ENCODE data around the gene SLC6A11.

Gene SLC6A11

DNA sequence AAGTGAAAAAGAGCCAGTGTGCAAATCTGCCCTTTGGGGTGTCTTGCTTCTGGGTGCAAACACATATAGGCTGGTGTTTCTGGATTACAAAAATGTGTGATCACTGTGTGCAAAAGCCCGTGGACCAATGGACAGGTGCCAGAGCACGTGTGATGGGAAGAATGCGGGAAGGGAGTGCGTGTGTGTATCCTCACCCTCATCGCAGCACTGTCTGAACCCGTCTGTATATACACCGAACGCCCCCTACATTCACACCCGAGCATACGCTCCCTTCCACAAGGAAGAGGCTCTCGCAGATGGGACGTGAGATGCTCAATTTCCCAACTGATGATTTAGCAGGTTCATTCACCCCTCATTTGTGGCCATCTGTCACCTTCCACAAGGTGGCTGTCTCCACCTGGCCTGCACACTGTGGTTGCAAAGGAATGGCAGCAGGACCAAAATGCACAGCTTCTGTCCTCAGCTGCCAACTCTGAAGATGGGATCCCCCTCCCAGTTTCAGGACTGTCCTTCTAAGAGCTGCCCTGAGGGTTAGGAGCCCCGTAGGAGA is 157.1 kb downstream of the SLC6A11 start:
- TF ChIP-seq, protein P1, sequence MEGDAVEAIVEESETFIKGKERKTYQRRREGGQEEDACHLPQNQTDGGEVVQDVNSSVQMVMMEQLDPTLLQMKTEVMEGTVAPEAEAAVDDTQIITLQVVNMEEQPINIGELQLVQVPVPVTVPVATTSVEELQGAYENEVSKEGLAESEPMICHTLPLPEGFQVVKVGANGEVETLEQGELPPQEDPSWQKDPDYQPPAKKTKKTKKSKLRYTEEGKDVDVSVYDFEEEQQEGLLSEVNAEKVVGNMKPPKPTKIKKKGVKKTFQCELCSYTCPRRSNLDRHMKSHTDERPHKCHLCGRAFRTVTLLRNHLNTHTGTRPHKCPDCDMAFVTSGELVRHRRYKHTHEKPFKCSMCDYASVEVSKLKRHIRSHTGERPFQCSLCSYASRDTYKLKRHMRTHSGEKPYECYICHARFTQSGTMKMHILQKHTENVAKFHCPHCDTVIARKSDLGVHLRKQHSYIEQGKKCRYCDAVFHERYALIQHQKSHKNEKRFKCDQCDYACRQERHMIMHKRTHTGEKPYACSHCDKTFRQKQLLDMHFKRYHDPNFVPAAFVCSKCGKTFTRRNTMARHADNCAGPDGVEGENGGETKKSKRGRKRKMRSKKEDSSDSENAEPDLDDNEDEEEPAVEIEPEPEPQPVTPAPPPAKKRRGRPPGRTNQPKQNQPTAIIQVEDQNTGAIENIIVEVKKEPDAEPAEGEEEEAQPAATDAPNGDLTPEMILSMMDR (IDR thresholded peaks at IDR 0.05; ENCODE audit: low read depth, low read length): 0 out of 2 replicates have a peak, but pooled peaks have one; percentile 37
- Histone ChIP-seq H3K4me3 (ENCODE audit: low read depth, low read length) (no peak overlapping the region), H3K27ac (no peak overlapping the region), H3K9me3 (ENCODE audit: severe bottlenecking) (no peaks in the 10 kb centered on the region), H3K36me3 (no peaks in the 10 kb centered on the region), H3K27me3 (ENCODE audit: insufficient read depth, low read depth, severe bottlenecking) (no peaks in the 10 kb centered on the region)
- no peak for DNase-seq

DNA sequence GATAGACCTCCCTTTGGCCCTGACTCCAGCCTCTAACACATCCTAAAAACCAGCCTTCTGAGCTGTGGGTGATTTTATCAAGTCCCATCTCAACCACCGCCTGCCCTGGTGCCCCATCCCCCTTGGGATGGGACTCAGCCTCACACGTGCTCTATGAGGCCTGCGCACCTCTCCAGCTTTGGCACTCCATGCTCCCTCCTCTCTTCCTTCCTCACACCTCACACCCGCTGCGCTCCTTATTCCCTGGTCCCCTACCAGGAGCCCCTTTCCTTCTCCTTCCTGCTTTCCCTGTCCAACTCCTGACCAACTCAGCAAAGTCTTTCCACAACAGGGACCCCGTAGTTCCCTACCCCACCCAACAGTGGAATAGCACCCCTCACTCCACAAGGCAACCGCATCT is 158.1 kb downstream of the SLC6A11 start:
- Histone ChIP-seq H3K27ac (no peak overlapping the region), H3K27me3 (ENCODE audit: insufficient read depth, low read depth, severe bottlenecking) (no peaks in the 10 kb centered on the region), H3K4me3 (ENCODE audit: low read depth, low read length) (no peak overlapping the region), H3K36me3 (no peaks in the 10 kb centered on the region), H3K9me3 (ENCODE audit: severe bottlenecking) (no peaks in the 10 kb centered on the region)
- DNase-seq: no peak
- TF ChIP-seq, protein P1 (IDR thresholded peaks at IDR 0.05; ENCODE audit: low read depth, low read length): no peak

DNA sequence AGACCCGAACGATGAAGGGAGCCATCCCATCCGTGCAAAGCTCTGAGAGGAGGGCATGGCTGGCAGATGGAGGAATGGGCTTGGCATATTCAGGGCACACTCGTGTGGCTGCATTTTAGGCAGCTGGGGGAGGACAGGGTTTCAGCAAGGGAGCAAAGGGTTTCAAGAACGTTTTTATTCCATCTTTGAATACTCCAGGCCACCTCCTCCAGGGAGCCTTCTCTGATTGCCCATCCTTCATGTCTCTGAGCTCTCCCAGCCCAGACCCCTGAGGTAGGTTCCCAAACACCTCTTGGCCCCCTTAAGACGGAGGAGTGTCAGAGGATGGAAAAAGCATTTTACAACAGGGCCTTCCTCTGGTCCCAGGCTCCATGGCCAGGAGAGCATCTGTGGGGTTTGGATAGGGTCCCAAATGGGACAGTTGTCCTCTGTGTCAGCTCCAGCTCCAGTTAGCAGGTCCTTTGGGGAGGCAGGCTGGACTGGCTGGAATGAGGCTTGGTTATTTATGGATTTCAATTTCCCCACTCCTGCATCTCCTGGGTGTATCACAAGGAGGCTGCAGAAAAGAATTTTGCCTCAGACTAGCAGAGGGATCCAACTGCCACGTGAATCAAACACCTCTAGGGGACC is 158.8 kb downstream of the SLC6A11 start:
- TF ChIP-seq, protein P1 (IDR thresholded peaks at IDR 0.05; ENCODE audit: low read depth, low read length): no peak
- Histone ChIP-seq H3K27ac (no peak overlapping the region), H3K4me3 (ENCODE audit: low read depth, low read length) (no peak overlapping the region), H3K27me3 (ENCODE audit: insufficient read depth, low read depth, severe bottlenecking) (no peaks in the 10 kb centered on the region), H3K9me3 (ENCODE audit: severe bottlenecking) (no peaks in the 10 kb centered on the region), H3K36me3 (no peaks in the 10 kb centered on the region)
- DNase-seq: no peak

DNA sequence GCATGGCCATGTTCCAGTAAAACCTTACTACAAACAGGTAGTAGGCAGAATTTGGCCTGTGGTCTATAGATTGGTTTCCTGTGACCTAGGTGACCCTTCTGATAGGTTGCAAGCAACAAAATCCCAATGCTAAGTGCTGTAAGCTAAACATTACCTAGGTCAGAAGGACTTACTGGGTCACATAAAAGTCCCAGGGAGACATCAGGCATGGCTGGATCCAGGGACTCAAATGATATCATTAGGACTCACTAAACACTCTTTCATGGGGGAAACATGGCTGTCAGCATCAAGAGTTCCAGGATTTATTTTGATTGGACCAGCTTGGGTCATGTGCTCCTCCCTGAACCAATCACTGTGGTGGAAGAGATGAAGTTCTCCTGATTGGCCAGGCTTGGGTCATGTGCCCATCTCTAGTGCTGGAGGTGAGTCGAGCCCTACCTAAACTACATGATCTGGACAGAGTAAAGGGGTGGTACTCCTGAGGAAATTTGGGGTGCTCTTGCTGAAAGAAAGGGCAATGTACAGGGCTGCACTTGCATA is 159.7 kb downstream of the SLC6A11 start:
- TF ChIP-seq, protein P1 (IDR thresholded peaks at IDR 0.05; ENCODE audit: low read depth, low read length): no peak
- Histone ChIP-seq H3K27ac (no peak overlapping the region), H3K4me3 (ENCODE audit: low read depth, low read length) (no peak overlapping the region), H3K27me3 (ENCODE audit: insufficient read depth, low read depth, severe bottlenecking) (no peaks in the 10 kb centered on the region), H3K36me3 (no peaks in the 10 kb centered on the region), H3K9me3 (ENCODE audit: severe bottlenecking) (no peaks in the 10 kb centered on the region)
- DNase-seq: no peak

DNA sequence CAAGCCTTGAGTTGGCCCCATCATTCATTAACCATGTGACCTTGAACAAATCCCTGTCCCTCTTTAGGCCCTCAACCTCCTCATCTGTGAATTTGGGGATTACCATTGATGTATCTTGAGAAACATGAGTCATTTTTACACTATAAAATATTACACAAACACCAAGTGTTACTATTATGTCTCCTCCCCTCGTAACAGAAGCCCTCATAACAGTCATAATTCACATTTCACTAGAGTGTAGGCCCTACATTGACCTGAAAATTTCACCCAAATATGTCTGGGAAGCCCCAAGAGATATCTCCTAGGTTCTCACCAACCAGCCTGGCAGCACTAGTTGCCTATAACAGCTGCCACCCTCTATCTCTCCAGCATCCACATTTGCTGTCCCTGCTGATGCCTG is 160.7 kb downstream of the SLC6A11 start:
- TF ChIP-seq, protein P1 (IDR thresholded peaks at IDR 0.05; ENCODE audit: low read depth, low read length): no peak

More for the DNA sequence above, 160.7 kb downstream of the SLC6A11 start:
- no peak for DNase-seq
- Histone ChIP-seq H3K36me3 (no peaks in the 10 kb centered on the region), H3K27me3 (ENCODE audit: insufficient read depth, low read depth, severe bottlenecking) (no peaks in the 10 kb centered on the region), H3K4me3 (ENCODE audit: low read depth, low read length) (no peak overlapping the region), H3K27ac (no peak overlapping the region), H3K9me3 (ENCODE audit: severe bottlenecking) (no peaks in the 10 kb centered on the region)
